Stimulated activated effector memory CD8-positive, alpha-beta T cell treated with anti-CD3 and anti-CD28 coated beads, Interleukin-12 subunit alpha, Interleukin-12 subunit beta, amount 100 ng/mL, for 72 hours (primary cell): ENCODE results near the gene KDM2B.

Experiments used
- ATAC-seq: fragments of 150-1000 bp; cut with Tn5 transposase; 2 replicates; pipeline ENCODE4 v1.10.0; 2021
- DNase-seq, 2 donors: peaks; one replicate each; pipeline ENCODE4 v3.0.0; 2021 to 2022; ENCODE audit warnings: low spot score in 2 of 2
- H3K27ac Mint-ChIP-seq: one replicate; pipeline ENCODE4 v1.8.0; 2022; ENCODE audit warnings: mild to moderate bottlenecking, mixed read lengths
- H3K36me3 Mint-ChIP-seq: one replicate; pipeline ENCODE4 v1.8.0; 2022; ENCODE audit warnings: mild to moderate bottlenecking, mixed read lengths
- H3K4me1 Mint-ChIP-seq: one replicate; pipeline ENCODE4 v1.8.0; 2022; ENCODE audit warnings: mixed read lengths
- H3K4me3 Mint-ChIP-seq: one replicate; pipeline ENCODE4 v1.8.0; 2022; ENCODE audit warnings: mild to moderate bottlenecking, mixed read lengths
- H3K9me3 Mint-ChIP-seq: one replicate; pipeline ENCODE4 v1.8.0; 2022; ENCODE audit warnings: mixed read lengths

The KDM2B gene

DNA sequence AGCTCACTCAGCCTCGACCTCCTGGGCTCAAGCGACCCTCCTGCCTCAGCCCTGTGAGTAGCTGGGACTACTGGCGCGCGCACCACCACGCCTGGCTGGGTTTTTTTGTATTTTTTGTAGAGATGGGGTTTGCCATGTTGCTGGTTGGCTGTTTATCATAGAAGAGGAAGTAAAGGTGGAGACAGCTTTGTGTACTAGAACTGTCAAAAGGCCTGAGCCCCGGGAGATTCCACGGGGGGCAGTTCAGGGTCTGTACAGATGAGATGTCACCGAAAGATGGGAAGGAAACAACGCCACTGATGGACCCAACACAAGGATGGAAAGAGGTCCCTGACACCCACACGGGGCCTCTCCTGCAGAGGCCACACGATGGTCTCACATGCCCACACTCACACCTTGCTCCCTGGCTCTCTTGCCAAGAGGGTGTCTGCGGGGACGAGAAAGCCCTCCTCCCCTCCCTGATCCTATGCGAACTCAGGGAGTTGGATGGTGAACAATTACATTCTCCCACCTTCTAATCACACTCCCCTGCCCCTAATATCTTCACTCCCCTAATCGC lies 66.6 kb downstream of the KDM2B start:
- H3K4me3 Mint-ChIP-seq: no peak overlapping the region
- peak overlapping the region; percentile 74 for H3K27ac Mint-ChIP-seq

DNA sequence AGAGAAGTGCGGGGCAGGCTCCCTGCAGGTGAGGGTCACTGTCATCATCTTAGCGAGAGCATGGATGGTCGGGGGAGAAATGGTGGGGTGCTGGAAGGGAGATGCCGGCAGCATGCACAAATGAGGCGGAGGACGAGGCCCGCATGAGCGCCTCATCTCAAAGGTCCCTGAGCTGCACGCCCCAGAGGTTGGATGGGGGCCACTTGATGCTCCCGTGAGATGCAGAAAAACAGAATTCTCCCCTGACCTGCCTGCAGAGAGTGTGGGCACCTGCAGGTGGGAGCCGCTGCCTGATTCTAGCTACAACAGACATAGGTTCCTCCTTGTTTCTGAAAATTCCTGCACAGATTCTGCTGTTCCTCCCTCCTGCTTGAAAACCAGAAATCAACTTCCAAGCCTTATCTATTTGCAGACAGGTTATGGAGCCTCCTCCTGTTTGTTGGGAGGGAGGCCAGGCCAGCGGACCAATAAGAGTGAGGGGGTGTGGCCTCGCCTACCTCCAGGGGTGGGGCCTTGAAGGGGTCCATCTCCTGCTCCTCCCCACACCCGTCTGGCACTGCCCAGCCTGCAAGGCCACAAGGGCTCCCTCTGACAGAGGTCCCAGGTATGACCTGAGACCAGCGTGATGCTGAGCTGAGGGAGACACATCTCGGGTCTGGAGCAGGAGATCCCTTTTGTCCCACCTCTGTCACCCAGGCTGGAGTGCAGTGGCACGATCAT lies 67.2 kb downstream of the KDM2B start:
- H3K4me3 Mint-ChIP-seq: no peak overlapping the region
- no peaks in the 10 kb centered on the region for H3K9me3 Mint-ChIP-seq
- ATAC-seq: peak; percentile 72
- H3K27ac Mint-ChIP-seq: peak overlapping the region; percentile 74
- H3K36me3 Mint-ChIP-seq: peaks cover 57% of the 10 kb centered on the region
- H3K4me1 Mint-ChIP-seq: peaks cover 14% of the 10 kb centered on the region
- no peak for DNase-seq

More for the DNA sequence above, 66.6 kb downstream of the KDM2B start:
- Mint-ChIP-seq H3K9me3 (no peaks in the 10 kb centered on the region), H3K4me1 (peaks cover 14% of the 10 kb centered on the region), H3K36me3 (peaks cover 57% of the 10 kb centered on the region)
- ATAC-seq (peak; percentile 47), DNase-seq (no peak)

DNA sequence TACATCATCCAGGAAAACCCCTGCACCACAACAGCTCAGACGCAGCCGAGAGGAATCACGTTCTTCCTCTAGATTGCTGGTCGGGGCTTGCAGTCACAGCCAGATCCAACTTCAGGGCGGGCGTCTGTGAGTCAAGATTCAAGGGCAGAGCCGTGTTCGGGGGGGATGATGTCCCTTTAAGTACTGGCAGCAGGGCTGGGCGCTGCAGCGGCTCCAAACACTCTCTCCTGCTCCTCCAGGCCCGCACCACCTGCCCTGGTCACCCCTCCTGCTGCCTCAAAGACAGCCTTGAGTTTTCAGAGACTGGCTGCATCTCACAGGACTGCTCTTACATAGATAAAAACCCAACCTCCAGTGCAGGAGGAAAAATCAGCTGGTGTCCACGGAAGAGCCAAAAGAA lies 68.3 kb downstream of the KDM2B start:
- DNase-seq (no peak), ATAC-seq (no peak)
- Mint-ChIP-seq H3K4me3 (no peak overlapping the region), H3K4me1 (peaks cover 14% of the 10 kb centered on the region), H3K27ac (peak overlapping the region; percentile 48), H3K36me3 (peaks cover 62% of the 10 kb centered on the region), H3K9me3 (no peaks in the 10 kb centered on the region)

DNA sequence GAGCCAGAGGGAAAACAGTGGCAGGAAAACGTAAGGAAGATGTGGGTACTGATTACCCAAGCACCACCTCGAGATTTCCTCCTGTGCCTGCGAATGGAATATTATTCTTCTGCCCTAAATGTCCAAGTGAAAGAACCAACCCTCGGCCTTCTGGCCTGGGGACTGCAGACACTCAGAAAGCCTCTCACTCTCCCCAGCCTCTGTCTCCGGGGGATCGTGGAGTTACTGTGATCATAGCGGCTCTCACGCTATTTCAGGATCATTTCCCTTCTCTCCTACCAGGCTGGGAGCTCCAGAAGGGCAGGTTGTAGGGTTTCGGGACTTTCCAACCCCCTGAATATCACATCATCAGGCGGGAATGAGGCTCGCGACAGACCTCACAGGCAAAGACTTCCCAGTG lies 68.9 kb downstream of the KDM2B start:
- peaks cover 64% of the 10 kb centered on the region for H3K36me3 Mint-ChIP-seq
- ATAC-seq (no peak), DNase-seq (no peak)
- H3K4me1 Mint-ChIP-seq: peaks cover 14% of the 10 kb centered on the region
- H3K4me3 Mint-ChIP-seq: no peak overlapping the region
- H3K27ac Mint-ChIP-seq: no peak overlapping the region
- no peaks in the 10 kb centered on the region for H3K9me3 Mint-ChIP-seq

- no peak for ATAC-seq
- H3K36me3 Mint-ChIP-seq: peaks cover 73% of the 10 kb centered on the region
- no peak overlapping the region for H3K4me3 Mint-ChIP-seq
- H3K9me3 Mint-ChIP-seq: no peaks in the 10 kb centered on the region
- no peak for DNase-seq
- H3K27ac Mint-ChIP-seq: no peak overlapping the region
- peaks cover 6% of the 10 kb centered on the region for H3K4me1 Mint-ChIP-seq
These were observed 71.5 kb downstream of the KDM2B start for GRCh38 chr12:121509339-121509738.

GRCh38 chr12:121508533-121508932 lies 72.3 kb downstream of the KDM2B start:
- peaks cover 80% of the 10 kb centered on the region for H3K36me3 Mint-ChIP-seq
- H3K27ac Mint-ChIP-seq: no peak overlapping the region
- H3K9me3 Mint-ChIP-seq: no peaks in the 10 kb centered on the region
- ATAC-seq (no peak), DNase-seq (no peak)
- no peak overlapping the region for H3K4me3 Mint-ChIP-seq
- peaks cover 9% of the 10 kb centered on the region for H3K4me1 Mint-ChIP-seq

GRCh38 chr12:121507984-121508383 lies 72.8 kb downstream of the KDM2B start:
- Mint-ChIP-seq H3K36me3 (peaks cover 82% of the 10 kb centered on the region), H3K9me3 (no peaks in the 10 kb centered on the region), H3K4me1 (peaks cover 14% of the 10 kb centered on the region), H3K27ac (no peak overlapping the region), H3K4me3 (no peak overlapping the region)
- ATAC-seq: no peak
- DNase-seq: no peak

DNA sequence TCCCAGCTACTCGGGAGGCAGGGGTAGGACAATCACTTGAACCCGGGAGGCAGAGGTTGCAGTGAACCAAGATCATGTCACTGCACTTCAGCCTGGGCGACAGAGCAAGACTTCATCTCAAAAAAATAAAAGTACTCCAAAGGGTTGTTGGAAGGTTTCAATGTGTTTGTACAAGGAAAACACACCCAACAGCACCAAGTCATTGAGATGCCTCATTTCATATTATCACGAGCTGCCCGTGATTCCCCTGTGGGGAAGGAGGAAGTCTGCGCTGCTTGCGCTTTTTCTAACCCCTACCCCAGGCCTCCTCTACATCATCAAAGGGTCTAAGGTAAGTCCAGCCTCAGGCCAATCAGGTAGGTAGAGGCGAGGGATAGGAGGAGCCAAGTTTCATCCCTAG lies 73.6 kb downstream of the KDM2B start:
- Mint-ChIP-seq H3K27ac (no peak overlapping the region), H3K36me3 (peaks cover 78% of the 10 kb centered on the region), H3K4me3 (no peak overlapping the region), H3K4me1 (peaks cover 14% of the 10 kb centered on the region), H3K9me3 (no peaks in the 10 kb centered on the region)
- DNase-seq (no peak), ATAC-seq (no peak)

- H3K9me3 Mint-ChIP-seq: no peaks in the 10 kb centered on the region
- no peak overlapping the region for H3K4me3 Mint-ChIP-seq
- peaks cover 76% of the 10 kb centered on the region for H3K36me3 Mint-ChIP-seq
- H3K4me1 Mint-ChIP-seq: peaks cover 14% of the 10 kb centered on the region
- ATAC-seq (no peak), DNase-seq (no peak)
- H3K27ac Mint-ChIP-seq: peak overlapping the region; percentile 51
These were observed 75.3 kb downstream of the KDM2B start for GRCh38 chr12:121505513-121505912.

DNA sequence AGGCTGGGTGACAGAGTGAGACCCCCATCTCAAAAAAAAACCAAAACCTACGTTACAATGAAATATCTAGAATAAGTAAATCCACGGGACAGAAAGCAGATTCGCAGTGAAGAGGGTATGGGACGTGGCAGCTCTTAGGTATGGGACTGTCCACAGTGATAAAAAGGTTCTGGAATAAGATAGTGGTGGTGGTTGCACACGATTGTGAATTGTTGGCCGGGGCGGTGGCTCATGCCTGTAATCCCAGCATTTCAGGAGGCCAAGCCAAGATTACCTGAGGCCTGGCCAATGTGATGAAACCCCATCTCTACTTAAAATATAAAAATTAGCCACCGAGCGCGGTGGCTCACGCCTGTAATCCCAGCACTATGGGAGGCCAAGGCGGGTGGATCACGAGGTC lies 76.3 kb downstream of the KDM2B start:
- ATAC-seq: no peak
- Mint-ChIP-seq H3K36me3 (peaks cover 66% of the 10 kb centered on the region), H3K27ac (peak overlapping the region; percentile 72), H3K4me1 (peaks cover 19% of the 10 kb centered on the region), H3K9me3 (no peaks in the 10 kb centered on the region), H3K4me3 (no peak overlapping the region)
- DNase-seq: no peak

DNA sequence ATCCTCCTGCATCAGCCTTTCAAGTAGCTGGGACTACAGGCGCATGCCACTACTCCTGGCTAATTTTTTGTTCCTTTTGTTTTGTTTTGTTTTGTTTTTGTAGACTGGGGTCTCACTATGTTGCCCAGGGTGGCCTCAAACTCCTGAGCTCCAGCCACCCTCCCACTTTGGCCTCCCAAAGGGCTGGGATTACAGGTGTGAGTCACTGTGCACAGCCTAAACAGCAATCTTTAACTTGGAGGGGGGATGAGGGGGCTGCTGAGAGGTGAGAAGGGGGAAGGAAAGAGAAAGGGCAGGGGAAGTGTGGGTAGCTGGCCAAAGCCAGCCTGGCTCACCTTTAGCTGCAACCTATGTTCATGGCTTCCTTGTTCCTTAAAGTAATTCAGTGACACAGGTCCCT lies 77.4 kb downstream of the KDM2B start:
- no peak for ATAC-seq
- Mint-ChIP-seq H3K4me1 (peaks cover 19% of the 10 kb centered on the region), H3K9me3 (no peaks in the 10 kb centered on the region), H3K4me3 (no peak overlapping the region), H3K36me3 (peaks cover 64% of the 10 kb centered on the region), H3K27ac (peak overlapping the region; percentile 72)
- no peak for DNase-seq

DNA sequence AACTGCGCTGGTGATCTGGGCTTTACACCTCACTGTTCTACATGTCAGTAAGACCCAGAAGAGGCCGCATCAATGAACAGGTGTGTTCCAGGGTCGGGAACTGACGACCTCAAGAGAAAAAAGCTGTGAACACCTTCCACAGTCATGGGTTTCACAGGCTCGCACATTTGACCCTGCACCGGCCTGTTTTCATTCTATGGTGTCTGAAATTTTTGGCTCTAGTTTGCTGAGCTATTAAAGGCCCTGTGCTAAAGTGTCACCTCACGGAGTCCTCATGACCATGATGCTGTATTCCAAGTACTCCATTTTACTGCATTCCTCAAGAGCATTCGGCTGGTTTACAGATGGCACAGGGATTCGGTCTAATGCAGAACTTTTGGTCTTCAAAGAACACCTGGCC lies 78.9 kb downstream of the KDM2B start:
- ATAC-seq: no peak
- Mint-ChIP-seq H3K4me3 (no peak overlapping the region), H3K4me1 (peaks cover 21% of the 10 kb centered on the region), H3K9me3 (no peaks in the 10 kb centered on the region), H3K36me3 (peaks cover 56% of the 10 kb centered on the region), H3K27ac (no peak overlapping the region)
- no peak for DNase-seq

GRCh38 chr12:121499929-121500793 lies 80.7 kb downstream of the KDM2B start:
- Mint-ChIP-seq H3K9me3 (no peaks in the 10 kb centered on the region), H3K27ac (no peak overlapping the region), H3K4me3 (no peak overlapping the region), H3K4me1 (peaks cover 31% of the 10 kb centered on the region), H3K36me3 (peaks cover 47% of the 10 kb centered on the region)
- ATAC-seq (peak; percentile 84), DNase-seq (peak; percentile 70 to 78)

DNA sequence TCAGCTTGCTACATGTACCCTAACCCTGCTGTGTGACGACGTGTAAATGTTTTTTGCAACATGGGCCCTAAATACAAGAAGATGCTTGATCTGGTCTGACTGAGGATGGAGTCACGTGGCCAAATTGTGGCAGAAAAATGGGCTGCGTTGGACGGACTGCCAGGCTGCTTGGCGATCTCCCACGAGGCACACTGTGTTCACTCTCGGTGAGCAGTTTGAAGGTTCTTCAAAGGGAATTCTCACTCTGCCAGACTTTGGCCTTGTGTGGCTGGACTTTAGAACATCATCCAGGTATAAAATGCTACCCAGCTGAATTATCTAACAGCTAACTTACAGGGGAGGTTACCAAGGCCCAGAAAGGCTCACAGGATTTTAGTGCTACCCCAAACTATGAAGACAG lies 85.1 kb downstream of the KDM2B start:
- peaks cover 27% of the 10 kb centered on the region for H3K4me1 Mint-ChIP-seq

GRCh38 chr12:121494093-121494787 lies 86.6 kb downstream of the KDM2B start:
- Mint-ChIP-seq H3K4me1 (peaks cover 22% of the 10 kb centered on the region), H3K4me3 (no peak overlapping the region), H3K27ac (no peak overlapping the region), H3K9me3 (no peaks in the 10 kb centered on the region), H3K36me3 (peaks cover 58% of the 10 kb centered on the region)
- DNase-seq (peak; percentile 48 to 79), ATAC-seq (peak; percentile 58)

More for the DNA sequence above, 85.1 kb downstream of the KDM2B start:
- H3K9me3 Mint-ChIP-seq: no peaks in the 10 kb centered on the region
- peak overlapping the region; percentile 24 for H3K27ac Mint-ChIP-seq
- no peak overlapping the region for H3K4me3 Mint-ChIP-seq
- ATAC-seq (no peak), DNase-seq (no peak)
- peaks cover 49% of the 10 kb centered on the region for H3K36me3 Mint-ChIP-seq
